ENCODE measurements around the gene TMEM131L. TPM values are rescaled to one million over a fixed set of nuclear protein-coding genes. Genes with fewer than 3 reads are reported as not detected.

The TMEM131L gene
- polyA plus RNA-seq, 1 experiment, result 6.0 TPM

DNA sequence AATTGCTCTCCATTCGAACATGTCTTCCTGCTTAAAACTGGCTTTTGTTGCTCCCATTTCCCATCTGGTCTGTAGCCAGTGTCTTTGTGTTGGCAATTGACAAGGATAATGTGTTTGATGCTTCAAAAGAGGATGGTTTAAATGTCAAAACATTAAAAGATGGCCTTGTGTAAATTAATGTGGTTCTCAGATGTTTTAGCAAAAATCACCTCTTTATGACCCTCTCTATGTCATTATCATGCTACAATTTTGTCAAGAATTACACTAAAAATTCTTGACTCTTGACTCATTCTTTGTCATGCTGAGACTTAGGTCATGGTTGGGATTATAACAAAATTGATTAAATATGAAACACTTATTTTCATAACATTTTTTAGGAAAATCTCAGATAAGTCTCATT is 47.4 kb downstream of the TMEM131L start:
- POLR2A ChIA-PET, result interaction anchor here (1.5 kb wide), 1 partner anchor 15 kb away, joined by 6 read pairs; no protein-coding TSS in a partner anchor

GRCh38 chr4:153514001-153514526 is 47.9 kb downstream of the TMEM131L start:
- CTCF ChIA-PET, result interaction anchor here (0.6 to 1.1 kb wide), 4 partner anchors 16 to 169 kb away, joined by 3 to 4 read pairs (median 3); partner anchors contain the start of gene MND1
- H3K27me3 ChIP-seq (ENCODE audit: control insufficient read depth, insufficient read depth, low read length), result no peaks in the 10 kb centered on the region
- POLR2A ChIA-PET, result interaction anchor here (1.5 kb wide), 1 partner anchor 16 kb away, joined by 6 read pairs; no protein-coding TSS in a partner anchor
- no peaks in the 10 kb centered on the region for H3K36me3 ChIP-seq (ENCODE audit: control insufficient read depth, insufficient read depth, low read length)
- no peak overlapping the region for H3K4me3 ChIP-seq (ENCODE audit: low read depth, low read length)
- TF ChIP-seq, protein P1, sequence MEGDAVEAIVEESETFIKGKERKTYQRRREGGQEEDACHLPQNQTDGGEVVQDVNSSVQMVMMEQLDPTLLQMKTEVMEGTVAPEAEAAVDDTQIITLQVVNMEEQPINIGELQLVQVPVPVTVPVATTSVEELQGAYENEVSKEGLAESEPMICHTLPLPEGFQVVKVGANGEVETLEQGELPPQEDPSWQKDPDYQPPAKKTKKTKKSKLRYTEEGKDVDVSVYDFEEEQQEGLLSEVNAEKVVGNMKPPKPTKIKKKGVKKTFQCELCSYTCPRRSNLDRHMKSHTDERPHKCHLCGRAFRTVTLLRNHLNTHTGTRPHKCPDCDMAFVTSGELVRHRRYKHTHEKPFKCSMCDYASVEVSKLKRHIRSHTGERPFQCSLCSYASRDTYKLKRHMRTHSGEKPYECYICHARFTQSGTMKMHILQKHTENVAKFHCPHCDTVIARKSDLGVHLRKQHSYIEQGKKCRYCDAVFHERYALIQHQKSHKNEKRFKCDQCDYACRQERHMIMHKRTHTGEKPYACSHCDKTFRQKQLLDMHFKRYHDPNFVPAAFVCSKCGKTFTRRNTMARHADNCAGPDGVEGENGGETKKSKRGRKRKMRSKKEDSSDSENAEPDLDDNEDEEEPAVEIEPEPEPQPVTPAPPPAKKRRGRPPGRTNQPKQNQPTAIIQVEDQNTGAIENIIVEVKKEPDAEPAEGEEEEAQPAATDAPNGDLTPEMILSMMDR (IDR thresholded peaks at IDR 0.05; ENCODE audit: insufficient read depth, low read depth, low read length), result no peak
- DNase-seq (ENCODE audit: low read depth), result peak; percentile 57

More for the DNA sequence above, 47.4 kb downstream of the TMEM131L start:
- TF ChIP-seq, protein P1 (IDR thresholded peaks at IDR 0.05; ENCODE audit: insufficient read depth, low read depth, low read length), result no peak
- no peaks in the 10 kb centered on the region for H3K27me3 ChIP-seq (ENCODE audit: control insufficient read depth, insufficient read depth, low read length)
- CTCF ChIA-PET, result interaction anchor here (1.0 kb wide), 2 partner anchors 15 to 25 kb away, joined by 3 to 4 read pairs; no protein-coding TSS in a partner anchor
- DNase-seq (ENCODE audit: low read depth), result peak; percentile 78
- no peak overlapping the region for H3K4me3 ChIP-seq (ENCODE audit: low read depth, low read length)
- H3K36me3 ChIP-seq (ENCODE audit: control insufficient read depth, insufficient read depth, low read length), result no peaks in the 10 kb centered on the region

DNA sequence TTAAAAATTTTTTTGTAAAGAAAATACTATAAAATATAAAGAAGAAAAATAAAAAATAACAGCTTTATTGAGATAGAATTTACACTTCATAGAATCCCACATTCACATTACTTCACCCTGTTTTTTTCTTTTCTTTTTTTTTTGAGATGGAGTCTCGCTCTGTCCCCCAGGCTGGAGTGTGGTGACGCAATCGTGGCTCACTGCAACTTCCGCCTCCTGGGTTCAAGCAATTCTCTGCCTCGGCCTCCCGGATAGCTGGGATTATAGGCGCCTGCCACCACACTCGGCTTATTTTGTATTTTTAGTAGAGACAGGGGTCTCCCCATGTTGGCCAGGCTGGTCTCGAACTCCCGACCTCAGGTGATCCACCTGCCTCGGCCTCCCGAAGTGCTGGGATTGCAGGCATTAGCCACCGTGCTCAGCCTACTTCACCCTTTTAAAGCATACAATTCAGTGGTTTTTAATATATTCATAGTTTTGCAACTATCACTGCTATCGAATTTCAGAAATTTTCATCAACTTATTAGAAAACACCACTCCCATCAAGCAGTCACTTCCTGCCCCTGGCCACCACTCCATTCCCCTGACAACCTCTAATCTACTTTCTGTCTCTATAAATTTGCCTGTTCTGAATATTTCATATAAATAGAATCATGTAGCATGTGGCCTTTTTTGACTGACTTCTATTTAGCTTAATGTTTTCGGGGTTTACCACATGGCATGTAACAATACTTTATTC is 48.7 kb downstream of the TMEM131L start:
- ChIA-PET CTCF (interaction anchor here (0.6 to 1.1 kb wide), 3 partner anchors 17 to 170 kb away, joined by 3 to 4 read pairs (median 3); partner anchors contain the start of gene MND1), POLR2A (interaction anchor here (1.5 kb wide), 1 partner anchor 16 kb away, joined by 6 read pairs; no protein-coding TSS in a partner anchor)
- TF ChIP-seq, protein P1 (IDR thresholded peaks at IDR 0.05; ENCODE audit: insufficient read depth, low read depth, low read length), result no peak
- Histone ChIP-seq H3K27me3 (ENCODE audit: control insufficient read depth, insufficient read depth, low read length) (no peaks in the 10 kb centered on the region), H3K4me3 (ENCODE audit: low read depth, low read length) (no peak overlapping the region), H3K36me3 (ENCODE audit: control insufficient read depth, insufficient read depth, low read length) (no peaks in the 10 kb centered on the region)
- DNase-seq (ENCODE audit: low read depth), result no peak

DNA sequence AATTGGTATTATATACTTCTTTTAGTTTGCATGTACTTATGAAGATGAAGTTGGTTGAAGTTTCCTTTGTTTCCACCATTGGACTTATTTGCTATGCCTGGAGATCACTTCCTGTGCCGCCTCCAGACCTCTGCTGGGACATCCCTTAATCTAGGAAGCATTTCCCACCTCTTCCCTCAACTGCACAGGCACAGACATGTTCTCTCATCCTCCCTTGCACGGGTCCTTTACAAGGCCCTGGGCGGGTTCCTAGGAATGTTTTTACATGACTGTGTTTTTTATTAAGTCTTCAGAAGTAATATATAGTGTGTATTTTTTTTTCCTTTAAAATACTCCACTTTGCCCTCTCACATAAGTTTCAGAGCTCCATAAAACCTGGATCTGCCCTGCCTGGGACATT is 51.0 kb downstream of the TMEM131L start:
- Histone ChIP-seq H3K4me3 (ENCODE audit: low read depth, low read length) (no peak overlapping the region), H3K27me3 (ENCODE audit: control insufficient read depth, insufficient read depth, low read length) (no peaks in the 10 kb centered on the region), H3K36me3 (ENCODE audit: control insufficient read depth, insufficient read depth, low read length) (no peaks in the 10 kb centered on the region)
- POLR2A ChIA-PET, result no interaction called here
- DNase-seq (ENCODE audit: low read depth), result no peak
- CTCF ChIA-PET, result no interaction called here
- TF ChIP-seq, protein P1 (IDR thresholded peaks at IDR 0.05; ENCODE audit: insufficient read depth, low read depth, low read length), result no peak

DNA sequence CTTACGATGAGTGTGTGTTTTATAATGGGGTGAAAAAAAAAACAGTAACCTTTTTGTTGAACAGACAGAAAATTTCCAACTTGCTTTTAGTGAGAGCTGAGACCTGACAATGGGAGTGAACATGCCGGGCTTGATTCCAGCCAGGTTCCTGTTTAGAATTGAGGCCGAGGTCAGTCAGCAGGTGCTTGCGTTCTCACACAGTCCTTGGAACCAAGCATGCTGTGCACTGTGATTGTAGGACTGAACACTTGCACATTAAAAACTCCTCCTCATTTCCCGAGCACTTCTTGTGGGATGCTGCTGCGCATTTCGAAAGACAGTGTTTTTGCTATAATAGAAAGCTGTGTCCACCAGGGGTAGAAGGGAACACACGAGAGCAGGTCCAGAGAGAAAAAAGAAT is 51.8 kb downstream of the TMEM131L start:
- ChIA-PET POLR2A (no interaction called here), CTCF (no interaction called here)
- TF ChIP-seq, protein P1 (IDR thresholded peaks at IDR 0.05; ENCODE audit: insufficient read depth, low read depth, low read length), result no peak
- no peaks in the 10 kb centered on the region for H3K27me3 ChIP-seq (ENCODE audit: control insufficient read depth, insufficient read depth, low read length)
- no peaks in the 10 kb centered on the region for H3K36me3 ChIP-seq (ENCODE audit: control insufficient read depth, insufficient read depth, low read length)
- no peak for DNase-seq (ENCODE audit: low read depth)
- no peak overlapping the region for H3K4me3 ChIP-seq (ENCODE audit: low read depth, low read length)
